Psoas muscle (tissue), 8 donors: Measurements from ENCODE around the gene SLC45A3. TPM values are rescaled to one million over a fixed set of nuclear protein-coding genes. Genes with fewer than 3 reads are reported as not detected.
A peak's percentile ranks its signal among the peaks of the same experiment; 100 is the strongest.
"Not testable (repeated sequence)": the region's sequence is repeated elsewhere in the genome, so short reads cannot be mapped to it uniquely, and the experiment has no call there.

Experiments
- ATAC-seq, 4 donors: fragments of 200-7000 bp; cut with Tn5 transposase; one replicate each; pipeline ENCODE4 v1.9.1; 2020; ENCODE audit warnings: moderate library complexity in 3 of 4, mild to moderate bottlenecking in 2 of 4
- DNase-seq, 2 donors: peaks; one replicate each; pipeline ENCODE4 v3.0.0-alpha.2; 2020
- H3K27ac ChIP-seq: fragments of 200-600 bp; one replicate; pipeline ENCODE4 v1.8.0; 2022
- H3K27me3 ChIP-seq, 3 donors: fragments of 200-600 bp in 1 of 3; one replicate each; pipeline versions ENCODE4 v1.6.1 to v1.8.0; 2013 to 2022; ENCODE audit warnings: low read length in 2 of 3, mild to moderate bottlenecking in 2 of 3, moderate library complexity in 1 of 3; ENCODE audit not compliant: insufficient read depth in 3 of 3
- H3K36me3 ChIP-seq, 2 donors: fragments of 200-600 bp in 1 of 2; one replicate each; pipeline versions ENCODE4 v1.6.1 to v1.8.0; 2013 to 2022; ENCODE audit warnings: low read depth in 1 of 2, mild to moderate bottlenecking in 1 of 2, moderate library complexity in 1 of 2; ENCODE audit not compliant: insufficient read depth in 1 of 2
- H3K4me1 ChIP-seq: fragments of 200-600 bp; one replicate; pipeline ENCODE4 v1.8.0; 2022
- H3K4me3 ChIP-seq: fragments of 200-600 bp; one replicate; pipeline ENCODE4 v1.8.0; 2022; ENCODE audit warnings: mild to moderate bottlenecking
- H3K9me3 ChIP-seq: fragments of 200-600 bp; one replicate; pipeline ENCODE4 v1.8.0; 2022
- CTCF ChIP-seq: fragments of 200-600 bp; IDR thresholded peaks from one replicate; pipeline ENCODE4 v1.8.0; 2022; ENCODE audit warnings: antibody characterized with exemption
- WGBS, 3 donors: extraction: QIAGEN DNeasy Blood & Tissue Kit; methylation state at CpG; one replicate each; pipeline versions ENCODE4 v1.1.6 to v1.1.7; 2013; 5-methylcytosine and 5-hydroxymethylcytosine counted together
- intact Hi-C, 2 donors: fragments of 100-400 bp; cut with DNase I; formaldehyde crosslinking; loops; one replicate each; pipeline versions ENCODE4 v1.11.0 to v1.14.2; 2022
- polyA plus RNA-seq, 3 donors: library from polyadenylated mRNA; stranded (reverse); fragments of 200-250 nt; gene quantifications; one replicate each; pipeline ENCODE4 v1.2.3, GENCODE V29; 2013
- total RNA-seq, 4 donors: library from RNA; stranded (reverse); fragmentation: NEBNext Ultra II Directional in 2 of 4; extraction: Animal tissue kit (Norgen Biotek cat#: 25700) in 2 of 4; gene quantifications; one replicate each; pipeline versions ENCODE4 v1.2.1 to v1.2.4, GENCODE V29; 2021 to 2023
- donor health status: healthy with polysubstance abuse.
- donor health status: DM: no; HTN: no; CAD: no; lungs with moderate emphysema.
- donor health status: Bipolar disorder and iron deficiency.
- donor health status: healthy.
- donor health status: DM: yes; HTN: yes; CAD: no.
- donor health status: DM: no; HTN: no; CAD: no.
- donor health status: DM: no; HTN: no; CAD: no.
- donor health status: DM: yes; HTN: yes; CAD: no.

The SLC45A3 gene
- total and polyA plus RNA-seq, 7 donors: 0.15 to 2.7 (median 0.46) TPM

- Histone ChIP-seq H3K36me3 (no peaks in the 10 kb centered on the region), H3K27ac (no peak overlapping the region), H3K9me3 (no peaks in the 10 kb centered on the region), H3K27me3 (no peaks in the 10 kb centered on the region), H3K4me1 (peaks cover 8% of the 10 kb centered on the region), H3K4me3 (no peak overlapping the region)
- no peak for TF ChIP-seq CTCF
- DNase-seq (no peak), ATAC-seq (no peak)
- WGBS, 3 donors: 61 to 71% (median 65%) methylated on average over 1 of the region's 1 CpG
- intact Hi-C loops: no loop called here
Observed at GRCh38 chr1:205639567-205639966, 40.7 kb downstream of the SLC45A3 start.

- intact Hi-C loops: no loop called here
Observed at GRCh38 chr1:205637854-205638468, 42.3 kb downstream of the SLC45A3 start.

GRCh38 chr1:205636732-205637131, 43.6 kb downstream of the SLC45A3 start:
- Histone ChIP-seq H3K9me3 (no peaks in the 10 kb centered on the region), H3K27me3 (no peaks in the 10 kb centered on the region), H3K27ac (no peak overlapping the region), H3K4me3 (no peak overlapping the region), H3K36me3 (no peaks in the 10 kb centered on the region), H3K4me1 (peaks cover 25% of the 10 kb centered on the region)
- DNase-seq: no peak
- WGBS, 3 donors: 11 to 14% (median 13%) methylated on average over 4 of the region's 4 CpGs
- intact Hi-C loops: no loop called here
- ATAC-seq: no peak
- no peak for TF ChIP-seq CTCF

More at GRCh38 chr1:205637854-205638468, 42.3 kb downstream of the SLC45A3 start:
- Histone ChIP-seq H3K27ac (no peak overlapping the region), H3K9me3 (no peaks in the 10 kb centered on the region), H3K4me3 (no peak overlapping the region), H3K27me3 (no peaks in the 10 kb centered on the region), H3K4me1 (peaks cover 19% of the 10 kb centered on the region), H3K36me3 (no peaks in the 10 kb centered on the region)
- DNase-seq: no peak
- WGBS, 3 donors: 92 to 94% (median 93%) methylated on average over 9 of the region's 9 CpGs
- TF ChIP-seq CTCF: no peak
- ATAC-seq: no peak

GRCh38 chr1:205636138-205636530, 44.2 kb downstream of the SLC45A3 start:
- H3K9me3 ChIP-seq, H3K27ac ChIP-seq, H3K36me3 ChIP-seq, H3K4me3 ChIP-seq, H3K27me3 ChIP-seq, intact Hi-C loops, ATAC-seq, DNase-seq: not testable (repeated sequence)
- H3K4me1 ChIP-seq: peaks cover 25% of the 10 kb centered on the region
- 77 to 83% (median 79%) methylated on average over 7 of the region's 7 CpGs for WGBS, 3 donors

- Histone ChIP-seq H3K36me3 (no peaks in the 10 kb centered on the region), H3K4me1 (peaks cover 45% of the 10 kb centered on the region), H3K9me3 (no peaks in the 10 kb centered on the region), H3K27me3 (no peaks in the 10 kb centered on the region), H3K27ac (peak overlapping the region; percentile 98), H3K4me3 (peak overlapping the region; percentile 80)
- 38 to 53% (median 44%) methylated on average over 6 of the region's 6 CpGs for WGBS, 3 donors
- ATAC-seq (peak in 2 of 4 donors; percentile 50 to 55), DNase-seq (no peak)
- TF ChIP-seq CTCF: no peak
- intact Hi-C loops: loop anchor here (5.0 kb wide), 1 partner anchor 41 kb away; no protein-coding TSS in a partner anchor
Observed at GRCh38 chr1:205633421-205633976, 46.8 kb downstream of the SLC45A3 start.
